Fibroblast of lung (primary cell): ENCODE measurements around the gene KLHL6. TPM values are rescaled to one million over a fixed set of nuclear protein-coding genes. Genes with fewer than 3 reads are reported as not detected.

Source experiments
- DNase-seq, 2 donors: peaks; one replicate each; pipeline versions ENCODE4 v3.0.0 to v3.0.0-alpha.2; 2010; ENCODE audit warnings: low read depth in 2 of 2
- H2AFZ ChIP-seq: 2 replicates; pipeline ENCODE4 v1.5.1; 2012; ENCODE audit warnings: low read length, control low read depth, inconsistent platforms
- H3K27ac ChIP-seq: 2 replicates; pipeline ENCODE4 v1.5.1; 2011; ENCODE audit warnings: low read length, control low read depth; ENCODE audit not compliant: insufficient read depth
- H3K27me3 ChIP-seq: 2 replicates; pipeline ENCODE4 v1.5.1; 2011; ENCODE audit warnings: mild to moderate bottlenecking, low read length; ENCODE audit not compliant: control insufficient read depth, insufficient read depth
- H3K36me3 ChIP-seq: 2 replicates; pipeline ENCODE4 v1.5.1; 2011; ENCODE audit warnings: low read length; ENCODE audit not compliant: control insufficient read depth, insufficient read depth
- H3K4me1 ChIP-seq: 2 replicates; pipeline ENCODE4 v1.5.1; 2011; ENCODE audit warnings: low read length; ENCODE audit not compliant: control insufficient read depth, insufficient read depth; ENCODE audit errors: extremely low read depth
- H3K4me2 ChIP-seq: 2 replicates; pipeline ENCODE4 v1.5.1; 2011; ENCODE audit warnings: low read length, control low read depth; ENCODE audit not compliant: insufficient read depth; ENCODE audit errors: extremely low read depth
- H3K4me3 ChIP-seq, 4 experiments: fragments of 200-600 bp in 1 of 4; sonication (generic) in 1 of 4; replicated peaks in 1 of 4; 2 replicates each; pipeline ENCODE4 v1.5.1; 2011 to 2016; ENCODE audit warnings: low read length in 4 of 4, low read depth in 3 of 4, mild to moderate bottlenecking in 3 of 4, control low read depth in 2 of 4, inconsistent platforms in 1 of 4, mixed read lengths in 1 of 4; ENCODE audit not compliant: insufficient read depth in 1 of 4; ENCODE audit errors: control extremely low read depth in 1 of 4
- H3K79me2 ChIP-seq: 2 replicates; pipeline ENCODE4 v1.5.1; 2012; ENCODE audit warnings: mild to moderate bottlenecking, low read length, inconsistent platforms; ENCODE audit not compliant: control insufficient read depth, insufficient read depth
- H3K9ac ChIP-seq: 2 replicates; pipeline ENCODE4 v1.5.1; 2011; ENCODE audit warnings: mild to moderate bottlenecking, low read length, control low read depth; ENCODE audit not compliant: insufficient read depth
- H3K9me3 ChIP-seq: 2 replicates; pipeline ENCODE4 v1.5.1; 2012; ENCODE audit warnings: low read depth, low read length; ENCODE audit not compliant: control insufficient read depth, insufficient read depth
- H4K20me1 ChIP-seq: 2 replicates; pipeline ENCODE4 v1.5.1; 2011; ENCODE audit warnings: low read length; ENCODE audit not compliant: control insufficient read depth, insufficient read depth; ENCODE audit errors: extremely low read depth
- CTCF ChIP-seq, 2 donors: IDR thresholded peaks in 1 of 2; conservative IDR thresholded peaks in 1 of 2; 1 replicate in 1 of 2; 2 replicates in 1 of 2; pipeline ENCODE4 v1.5.1; 2011 to 2012; ENCODE audit warnings: low read length in 2 of 2, control low read depth in 1 of 2, inconsistent platforms in 1 of 2, low read depth in 1 of 2, mild to moderate bottlenecking in 1 of 2
- EZH2 ChIP-seq: IDR thresholded peaks from 2 replicates; pipeline ENCODE4 v1.5.1; 2012; ENCODE audit warnings: low read length, control low read depth, mild to moderate bottlenecking; ENCODE audit errors: missing control alignments
- polyA plus RNA-seq, 2 donors: library from polyadenylated mRNA; depleted of rRNA in 1 of 2; stranded (reverse) in 1 of 2; unstranded in 1 of 2; fragments of >200 nt; gene quantifications; 2 replicates each; pipeline ENCODE4 v1.2.1, GENCODE V29; 2011 to 2012; ENCODE audit warnings: missing spikeins in 1 of 2
- total RNA-seq: library from RNA; depleted of rRNA; stranded (reverse); fragments of >200 nt; gene quantifications from 2 replicates; pipeline ENCODE4 v1.2.1, GENCODE V29; 2014

KLHL6 gene
- total and polyA plus RNA-seq, 2 donors (not counting 1 experiment from before 2014, with no cell fraction given) = not detected

DNA sequence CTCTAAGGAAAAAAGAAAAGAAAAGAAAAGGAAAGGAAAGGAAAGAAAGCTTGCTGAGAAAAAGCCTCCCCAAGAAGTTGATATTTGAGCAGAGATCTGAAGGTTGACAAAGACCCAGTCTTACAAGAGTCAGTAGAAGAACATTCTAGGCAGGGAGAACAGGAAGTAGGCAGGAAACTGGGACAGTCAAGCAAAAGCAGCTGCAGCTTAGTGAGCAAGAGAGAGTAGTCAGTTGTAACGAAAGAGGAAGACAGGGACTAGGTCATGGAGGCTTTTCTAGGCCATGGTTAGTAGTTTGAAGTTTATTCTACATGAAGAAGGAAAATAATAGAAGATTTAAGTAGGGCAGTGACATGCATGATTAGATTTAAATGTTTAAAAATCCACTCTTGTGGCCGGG is 31.8 kb upstream of the KLHL6 start:
- H4K20me1 ChIP-seq = no peaks in the 10 kb centered on the region
- no peak for DNase-seq
- H3K9ac ChIP-seq = no peak overlapping the region
- no peak overlapping the region for H2AFZ ChIP-seq
- no peak overlapping the region for H3K27ac ChIP-seq
- no peak for TF ChIP-seq EZH2
- TF ChIP-seq CTCF (conservative IDR thresholded peaks at IDR 0.05 in 1 of 2, IDR thresholded peaks at IDR 0.05 in 1 of 2; ENCODE audit: low read depth in 1 of 2, low read length in 2 of 2) = no peak
- H3K9me3 ChIP-seq = no peaks in the 10 kb centered on the region
- H3K4me2 ChIP-seq = no peak overlapping the region
- no peaks in the 10 kb centered on the region for H3K36me3 ChIP-seq
- peaks cover 4% of the 10 kb centered on the region for H3K4me1 ChIP-seq
- no peaks in the 10 kb centered on the region for H3K79me2 ChIP-seq
- no peaks in the 10 kb centered on the region for H3K27me3 ChIP-seq
- no peak overlapping the region for H3K4me3 ChIP-seq

- Histone ChIP-seq H3K27me3 (no peaks in the 10 kb centered on the region), H3K4me1 (peaks cover 4% of the 10 kb centered on the region), H3K27ac (no peak overlapping the region), H3K4me3 (no peak overlapping the region), H3K36me3 (no peaks in the 10 kb centered on the region), H3K4me2 (no peak overlapping the region), H3K79me2 (no peaks in the 10 kb centered on the region), H3K9me3 (no peaks in the 10 kb centered on the region), H2AFZ (no peak overlapping the region), H3K9ac (no peak overlapping the region), H4K20me1 (no peaks in the 10 kb centered on the region)
- TF ChIP-seq CTCF (conservative IDR thresholded peaks at IDR 0.05 in 1 of 2, IDR thresholded peaks at IDR 0.05 in 1 of 2; ENCODE audit: low read depth in 1 of 2, low read length in 2 of 2) (no peak), EZH2 (no peak)
- no peak for DNase-seq
Observed at GRCh38 chr3:183586477-183586876, 31.0 kb upstream of the KLHL6 start.

DNA sequence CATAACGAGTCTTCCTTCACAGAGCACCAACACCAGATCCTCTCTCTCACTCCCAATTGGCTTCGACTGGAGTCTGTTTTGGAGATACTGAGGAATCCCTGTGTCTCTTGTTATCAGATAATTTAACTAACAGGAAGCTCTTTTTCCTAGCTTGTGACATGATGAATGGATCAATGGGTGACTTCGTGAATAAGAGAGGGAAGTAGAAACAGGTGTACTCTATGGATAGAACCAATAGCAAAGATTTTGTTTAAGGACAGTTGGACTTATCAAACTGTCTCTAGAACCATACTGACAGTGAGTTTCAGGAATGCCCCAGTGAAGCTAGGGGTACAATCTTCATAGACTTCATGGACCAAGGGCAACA is 29.4 kb upstream of the KLHL6 start:
- TF ChIP-seq EZH2 (no peak), CTCF (conservative IDR thresholded peaks at IDR 0.05 in 1 of 2, IDR thresholded peaks at IDR 0.05 in 1 of 2; ENCODE audit: low read depth in 1 of 2, low read length in 2 of 2) (no peak)
- H3K4me2 ChIP-seq = no peak overlapping the region
- no peak overlapping the region for H3K4me3 ChIP-seq
- no peaks in the 10 kb centered on the region for H3K27me3 ChIP-seq
- H3K27ac ChIP-seq = no peak overlapping the region
- H3K79me2 ChIP-seq = no peaks in the 10 kb centered on the region
- no peak overlapping the region for H3K9ac ChIP-seq
- no peaks in the 10 kb centered on the region for H4K20me1 ChIP-seq
- no peak overlapping the region for H2AFZ ChIP-seq
- no peaks in the 10 kb centered on the region for H3K9me3 ChIP-seq
- DNase-seq = no peak
- no peaks in the 10 kb centered on the region for H3K36me3 ChIP-seq
- peaks cover 4% of the 10 kb centered on the region for H3K4me1 ChIP-seq
